Keratinocyte (primary cell): ENCODE data around the gene SCAF4. TPM values are rescaled to one million over a fixed set of nuclear protein-coding genes. Genes with fewer than 3 reads are reported as not detected.

Experiments used
- DNase-seq: peaks from one replicate; pipeline ENCODE4 v3.0.0-alpha.2; 2011; ENCODE audit warnings: low read depth, missing footprints, low spot score
- FAIRE-seq: peaks from 2 replicates; lab custom pipeline; 2011; peaks lifted over from hg19 to GRCh38; lab: Jason Lieb, UNC
- H2AFZ ChIP-seq: 2 replicates; pipeline ENCODE4 v1.6.0; 2012; ENCODE audit warnings: low read length, control low read depth, inconsistent platforms; ENCODE audit not compliant: control insufficient read depth
- H3K27ac ChIP-seq: 2 replicates; pipeline ENCODE4 v1.5.1; 2011; ENCODE audit warnings: low read length; ENCODE audit not compliant: control insufficient read depth, insufficient read depth
- H3K27me3 ChIP-seq: 3 replicates; pipeline ENCODE4 v1.6.0; 2011; ENCODE audit warnings: low read length; ENCODE audit not compliant: control insufficient read depth, insufficient read depth; ENCODE audit errors: extremely low read depth
- H3K36me3 ChIP-seq, 2 experiments: 2 replicates in 1 of 2; 3 replicates in 1 of 2; pipeline ENCODE4 v1.5.1; 2011; ENCODE audit warnings: low read length in 2 of 2, mild to moderate bottlenecking in 1 of 2; ENCODE audit not compliant: control insufficient read depth in 2 of 2, insufficient read depth in 2 of 2; ENCODE audit errors: extremely low read depth in 1 of 2
- H3K4me1 ChIP-seq: 3 replicates; pipeline ENCODE4 v1.5.1; 2011; ENCODE audit warnings: low read length; ENCODE audit not compliant: control insufficient read depth, insufficient read depth; ENCODE audit errors: extremely low read depth
- H3K4me2 ChIP-seq: 3 replicates; pipeline ENCODE4 v1.6.0; 2011; ENCODE audit warnings: low read depth, low read length; ENCODE audit not compliant: control insufficient read depth, insufficient read depth; ENCODE audit errors: extremely low read depth
- H3K4me3 ChIP-seq, 3 experiments: fragments of 200-600 bp in 1 of 3; sonication (generic) in 1 of 3; 2 replicates in 2 of 3; 3 replicates in 1 of 3; pipeline ENCODE4 v1.5.1; 2011 to 2016; ENCODE audit warnings: low read length in 3 of 3, mild to moderate bottlenecking in 3 of 3, control low read depth in 2 of 3, inconsistent platforms in 1 of 3, low read depth in 1 of 3, mixed read lengths in 1 of 3, mixed run types in 1 of 3, moderate library complexity in 1 of 3; ENCODE audit not compliant: control insufficient read depth in 2 of 3, insufficient read depth in 2 of 3; ENCODE audit errors: extremely low read depth in 1 of 3
- H3K79me2 ChIP-seq: 2 replicates; pipeline ENCODE4 v1.6.0; 2012; ENCODE audit warnings: low read length; ENCODE audit not compliant: control insufficient read depth, insufficient read depth
- H3K9ac ChIP-seq: 3 replicates; pipeline ENCODE4 v1.6.0; 2011; ENCODE audit warnings: low read length; ENCODE audit not compliant: control insufficient read depth, insufficient read depth; ENCODE audit errors: extremely low read depth
- H3K9me1 ChIP-seq: 3 replicates; pipeline ENCODE4 v1.6.0; 2011; ENCODE audit warnings: low read length; ENCODE audit not compliant: control insufficient read depth, insufficient read depth; ENCODE audit errors: extremely low read depth
- H3K9me3 ChIP-seq: 2 replicates; pipeline ENCODE4 v1.5.1; 2012; ENCODE audit warnings: low read depth, low read length; ENCODE audit not compliant: control insufficient read depth
- H4K20me1 ChIP-seq: 3 replicates; pipeline ENCODE4 v1.6.0; 2011; ENCODE audit warnings: low read length; ENCODE audit not compliant: control insufficient read depth, insufficient read depth; ENCODE audit errors: extremely low read depth
- CTCF ChIP-seq, 3 experiments: IDR thresholded peaks in 1 of 3; conservative IDR thresholded peaks in 1 of 3; optimal IDR thresholded peaks in 1 of 3; 2 replicates in 2 of 3; 3 replicates in 1 of 3; pipeline versions ENCODE3 to v1.5.1; 2011; ENCODE audit warnings: low read length in 3 of 3, mild to moderate bottlenecking in 3 of 3, moderate library complexity in 2 of 3, control low read depth in 1 of 3, inconsistent platforms in 1 of 3; ENCODE audit not compliant: insufficient read depth in 2 of 3; ENCODE audit errors: extremely low read depth in 1 of 3
- EZH2 ChIP-seq: IDR thresholded peaks from one replicate; pipeline ENCODE4 v1.6.1; 2012; ENCODE audit warnings: inconsistent platforms, mild to moderate bottlenecking, low read length, moderate library complexity
- dilution Hi-C: fragments of 300-500 bp; cut with MboI; formaldehyde crosslinking; loops from one replicate; pipeline ENCODE4 v1.7.0; 2020; ENCODE audit warnings: low sequenced_read_pairs; ENCODE audit not compliant: extremely low pct_ligation_motif_present
- polyA plus RNA-seq, 5 experiments: library from polyadenylated mRNA; depleted of rRNA in 3 of 5; stranded (reverse) in 3 of 5; stranded (forward) in 1 of 5; unstranded in 1 of 5; fragments of >200 nt; gene quantifications; 1 replicate in 1 of 5; 2 replicates in 3 of 5; 3 replicates in 1 of 5; pipeline versions ENCODE4 v1.2.1 to v1.2.3, GENCODE V29; 2011 to 2012; ENCODE audit warnings: missing spikeins in 2 of 5, low read depth in 1 of 5, low replicate concordance in 1 of 5

Gene SCAF4
- polyA plus RNA-seq, 1 donor (not counting 4 experiments of a cell fraction or from before 2014, with no cell fraction given): 7.5 TPM

GRCh38 chr21:31774031-31774430 lies 42.1 kb upstream of the SCAF4 start:
- DNase-seq (no peak), FAIRE-seq (no peak)
- TF ChIP-seq CTCF (optimal IDR thresholded peaks at IDR 0.05 in 1 of 3, IDR thresholded peaks at IDR 0.05 in 1 of 3, conservative IDR thresholded peaks at IDR 0.05 in 1 of 3; ENCODE audit: extremely low read depth in 1 of 3, insufficient read depth in 2 of 3, low read length in 3 of 3): no peak
- H3K4me1 ChIP-seq: no peaks in the 10 kb centered on the region
- no peaks in the 10 kb centered on the region for H3K79me2 ChIP-seq
- H3K27ac ChIP-seq: no peak overlapping the region
- no peaks in the 10 kb centered on the region for H3K9me3 ChIP-seq
- H3K9ac ChIP-seq: no peak overlapping the region
- dilution Hi-C loops: no loop called here
- no peaks in the 10 kb centered on the region for H3K36me3 ChIP-seq
- H2AFZ ChIP-seq: no peak overlapping the region
- H3K4me3 ChIP-seq: no peak overlapping the region
- H3K4me2 ChIP-seq: no peak overlapping the region
- no peaks in the 10 kb centered on the region for H3K9me1 ChIP-seq
- H4K20me1 ChIP-seq: no peaks in the 10 kb centered on the region
- H3K27me3 ChIP-seq: no peaks in the 10 kb centered on the region

GRCh38 chr21:31772674-31773555 lies 41.0 kb upstream of the SCAF4 start:
- H3K27me3 ChIP-seq: no peaks in the 10 kb centered on the region
- no peak overlapping the region for H3K9ac ChIP-seq
- no peaks in the 10 kb centered on the region for H3K36me3 ChIP-seq
- H3K9me1 ChIP-seq: no peaks in the 10 kb centered on the region
- H2AFZ ChIP-seq: no peak overlapping the region
- no peaks in the 10 kb centered on the region for H3K79me2 ChIP-seq
- H3K9me3 ChIP-seq: no peaks in the 10 kb centered on the region
- DNase-seq (no peak), FAIRE-seq (no peak)
- no peak overlapping the region for H3K27ac ChIP-seq
- no peaks in the 10 kb centered on the region for H3K4me1 ChIP-seq
- H3K4me2 ChIP-seq: no peak overlapping the region
- no peak overlapping the region for H3K4me3 ChIP-seq
- dilution Hi-C loops: no loop called here
- H4K20me1 ChIP-seq: no peaks in the 10 kb centered on the region
- TF ChIP-seq CTCF (optimal IDR thresholded peaks at IDR 0.05 in 1 of 3, IDR thresholded peaks at IDR 0.05 in 1 of 3, conservative IDR thresholded peaks at IDR 0.05 in 1 of 3; ENCODE audit: extremely low read depth in 1 of 3, insufficient read depth in 2 of 3, low read length in 3 of 3): no peak
- no peak for TF ChIP-seq EZH2
